ENCODE results near the gene CALCB.
"Not testable (repeated sequence)": the region's sequence is repeated elsewhere in the genome, so short reads cannot be mapped to it uniquely, and the experiment has no call there.

Gene CALCB

DNA sequence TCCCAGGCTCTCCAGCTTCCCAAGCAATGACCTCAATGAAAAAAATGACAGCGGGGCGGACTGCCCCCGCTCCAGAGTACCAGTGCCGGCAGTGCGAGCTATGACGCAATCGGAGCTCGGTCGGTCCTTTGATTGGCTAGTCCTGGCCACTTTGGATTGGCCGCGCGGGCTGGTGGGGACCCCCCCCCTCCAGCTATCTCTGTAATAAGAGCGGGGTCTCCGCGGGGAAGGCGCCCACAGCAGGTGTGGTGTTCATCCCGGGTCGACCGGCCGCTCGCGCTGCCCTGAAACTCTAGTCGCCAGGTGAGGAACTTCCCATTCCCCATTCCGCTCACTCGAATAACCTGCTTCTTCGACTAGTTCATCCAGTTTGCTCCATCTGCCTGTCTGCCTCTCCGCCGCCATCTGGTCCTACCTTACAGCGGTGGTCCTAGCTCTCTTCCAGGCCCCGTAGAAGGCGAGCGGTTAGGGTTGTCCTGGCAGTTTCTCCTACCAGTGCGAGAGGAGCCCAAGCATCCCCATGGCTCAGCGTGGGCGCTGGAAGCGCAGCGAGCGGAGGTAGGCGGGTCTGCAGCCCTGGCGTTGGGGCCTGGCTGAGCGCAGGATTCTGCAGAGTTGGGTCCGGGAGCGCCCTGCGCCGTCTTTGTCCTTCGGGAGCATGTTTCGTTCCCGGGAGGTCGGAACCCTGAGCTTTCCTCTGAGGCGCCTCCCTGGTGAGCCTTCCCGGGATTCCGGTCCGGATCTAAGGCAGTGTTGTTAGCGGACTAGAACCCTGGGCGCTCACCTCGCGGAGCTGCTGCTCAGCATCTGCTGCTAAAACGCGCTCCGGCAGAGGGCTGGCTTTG, at the start of gene CALCB:
Gene CALCB, plus strand, starts transcription at position 233 of the 845 bp plus-strand sequence. CDS start 1,126 bp downstream, outside the sequence.
- DNase-seq = peak; percentile 60

GRCh38 chr11:15027011-15027410, 46.4 kb upstream of the CALCB start:
- no peak for DNase-seq

- no peak for DNase-seq
Observed at GRCh38 chr11:15027956-15028355, 45.4 kb upstream of the CALCB start.

DNA sequence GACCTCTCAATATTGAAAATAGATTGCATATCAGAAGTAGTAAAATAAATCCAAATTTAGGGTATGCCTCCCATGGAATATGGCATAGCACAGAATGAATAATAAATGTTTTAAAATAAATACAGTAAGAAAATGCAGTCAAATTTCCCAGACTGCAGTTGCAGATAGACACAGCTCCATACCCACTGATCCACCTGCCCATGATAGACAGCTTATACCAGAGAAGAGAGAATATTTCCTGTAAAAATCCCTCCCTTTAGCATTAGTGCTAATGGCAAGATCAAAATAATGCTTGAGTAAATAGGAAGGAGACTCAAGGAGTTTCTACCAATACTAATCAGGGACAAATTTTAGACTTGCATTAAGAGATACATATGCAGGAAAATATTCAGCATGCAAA, 45.0 kb upstream of the CALCB start:
- DNase-seq = no peak

DNA sequence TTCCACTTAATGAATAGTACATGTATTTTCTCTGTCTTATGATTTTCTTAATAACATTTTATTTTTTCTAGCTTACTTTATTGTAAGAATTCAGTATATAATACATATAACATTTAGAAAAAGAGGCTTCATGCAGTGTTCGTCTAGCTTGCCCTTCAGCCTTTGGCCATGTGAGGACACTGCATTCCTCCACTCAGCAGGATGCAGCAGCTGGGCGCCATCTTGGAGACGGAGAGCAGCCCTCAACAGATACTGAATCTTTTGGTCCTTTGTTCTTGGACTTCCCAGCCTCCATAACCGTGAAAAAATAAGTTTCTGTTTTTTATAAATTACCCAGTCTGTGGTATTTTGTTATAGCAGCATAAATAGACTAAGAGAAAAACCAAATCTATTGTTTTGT, 41.4 kb upstream of the CALCB start:
- DNase-seq = not testable (repeated sequence)

DNA sequence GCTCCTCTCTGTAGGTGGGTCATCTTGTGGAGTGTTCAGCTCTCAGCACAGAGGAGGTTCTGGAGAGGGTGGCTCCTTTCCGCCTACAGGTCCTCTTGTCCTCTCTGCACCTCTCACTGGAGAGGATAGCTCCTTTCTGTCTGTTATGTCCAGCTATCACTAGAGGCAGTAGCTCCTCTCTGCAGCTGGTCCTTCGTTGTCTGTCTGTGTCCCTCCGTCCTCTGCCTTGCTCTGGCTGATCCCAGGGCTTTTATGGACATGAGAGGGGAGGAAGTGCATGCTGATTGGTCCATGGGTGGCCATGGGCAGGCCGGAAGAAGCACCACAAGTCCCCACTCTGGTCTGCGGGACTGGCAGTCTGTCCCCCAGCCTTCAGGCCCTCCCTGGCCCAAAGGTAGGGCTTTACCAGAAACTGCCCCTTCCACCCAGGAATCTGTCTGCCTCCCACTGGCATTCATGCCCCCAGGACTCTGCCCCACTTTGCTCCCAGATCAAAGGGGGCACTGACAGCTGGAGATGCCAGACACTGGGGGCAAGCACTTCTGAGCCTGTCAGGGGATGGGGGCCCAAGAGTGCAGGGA, 38.6 kb upstream of the CALCB start:
- DNase-seq = no peak

- no peak for DNase-seq
Observed at GRCh38 chr11:15035283-15035682, 38.1 kb upstream of the CALCB start.

DNA sequence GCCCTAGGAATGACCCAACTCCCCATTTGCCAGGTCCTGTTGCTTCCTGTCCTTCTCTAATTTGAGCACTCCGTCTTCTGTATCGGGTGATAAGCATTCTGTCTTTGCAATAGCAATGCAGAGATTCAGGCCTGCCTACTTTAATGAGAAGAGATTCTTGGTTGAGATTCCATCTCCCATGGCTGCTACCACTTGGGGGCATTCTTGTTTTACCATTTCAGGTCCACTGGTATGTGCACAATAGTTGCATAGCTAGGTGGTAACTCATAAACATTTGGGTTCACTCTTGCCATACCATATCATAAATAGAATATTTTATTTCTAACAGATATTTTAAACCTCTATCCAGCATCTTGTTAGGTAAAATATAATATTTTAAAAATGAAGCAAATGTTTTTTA, 34.4 kb upstream of the CALCB start:
- peak; percentile 11 for DNase-seq

DNA sequence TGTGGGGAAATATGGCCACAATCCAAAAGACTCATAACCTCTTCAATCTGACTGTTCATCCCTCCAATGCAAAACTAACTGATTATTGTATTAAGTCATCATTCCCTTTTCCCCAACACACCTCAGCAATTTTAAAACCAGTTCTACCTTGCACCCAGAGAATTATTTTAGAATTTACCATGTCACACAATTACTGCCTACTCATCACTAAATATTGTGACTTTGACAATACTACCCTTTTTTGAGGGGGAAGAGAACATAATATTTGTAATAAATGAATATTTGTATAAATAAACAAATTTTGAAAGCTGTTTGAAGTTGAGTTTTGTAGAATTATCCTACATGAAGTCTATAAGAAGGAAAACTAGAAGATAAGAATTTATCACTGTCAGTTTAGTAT, 28.2 kb upstream of the CALCB start:
- no peak for DNase-seq

DNA sequence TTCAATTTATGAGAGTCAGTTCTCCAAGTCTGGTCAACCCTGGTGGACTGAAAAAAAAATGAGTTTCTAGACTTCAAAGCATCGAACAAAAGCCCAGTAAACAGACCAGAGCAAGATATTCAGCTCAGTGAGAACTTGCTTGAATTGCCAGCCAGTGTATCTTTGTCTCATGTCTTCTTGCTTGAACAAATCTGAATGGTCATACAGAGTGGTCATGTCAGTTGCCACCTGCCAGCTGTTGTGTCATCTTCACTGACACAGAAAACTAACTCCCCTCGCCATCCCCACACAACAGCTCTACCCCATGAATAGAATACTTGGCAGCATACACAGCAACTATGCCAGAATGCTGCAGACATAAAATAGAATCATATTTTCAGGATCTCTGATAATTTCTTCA, 27.5 kb upstream of the CALCB start:
- no peak for DNase-seq

GRCh38 chr11:15046673-15047072, 26.7 kb upstream of the CALCB start:
- not testable (repeated sequence) for DNase-seq

- DNase-seq = no peak
Observed at GRCh38 chr11:15048616-15049015, 24.8 kb upstream of the CALCB start.

- no peak for DNase-seq
Observed at GRCh38 chr11:15053191-15053685, 20.2 kb upstream of the CALCB start.

- no peak for DNase-seq
Observed at GRCh38 chr11:15055620-15056356, 17.6 kb upstream of the CALCB start.

- DNase-seq = no peak
Observed at GRCh38 chr11:15057329-15057728, 16.1 kb upstream of the CALCB start.

- DNase-seq = no peak
Observed at GRCh38 chr11:15059132-15059915, 14.1 kb upstream of the CALCB start.

- DNase-seq = no peak
Observed at GRCh38 chr11:15062599-15062998, 10.8 kb upstream of the CALCB start.

DNA sequence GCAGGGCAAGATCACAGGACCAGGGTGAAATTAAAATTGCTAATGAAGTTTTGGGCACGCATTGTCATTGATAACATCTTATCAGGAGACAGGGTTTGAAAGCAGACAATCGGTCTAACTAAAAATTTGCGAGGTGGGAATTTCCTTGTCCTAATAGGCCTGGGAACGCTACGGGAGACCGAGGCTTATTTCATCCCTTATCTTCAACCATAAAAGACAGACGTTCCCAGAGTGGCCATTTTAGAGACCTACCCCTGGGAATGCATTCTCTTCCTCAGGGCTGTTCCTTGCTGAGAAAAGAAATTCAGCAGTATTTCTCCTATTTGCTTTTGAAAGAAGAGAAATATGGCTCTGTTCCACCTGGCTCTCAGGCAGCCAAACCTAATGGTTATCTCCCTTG, 3.6 kb upstream of the CALCB start:
- not testable (repeated sequence) for DNase-seq

DNA sequence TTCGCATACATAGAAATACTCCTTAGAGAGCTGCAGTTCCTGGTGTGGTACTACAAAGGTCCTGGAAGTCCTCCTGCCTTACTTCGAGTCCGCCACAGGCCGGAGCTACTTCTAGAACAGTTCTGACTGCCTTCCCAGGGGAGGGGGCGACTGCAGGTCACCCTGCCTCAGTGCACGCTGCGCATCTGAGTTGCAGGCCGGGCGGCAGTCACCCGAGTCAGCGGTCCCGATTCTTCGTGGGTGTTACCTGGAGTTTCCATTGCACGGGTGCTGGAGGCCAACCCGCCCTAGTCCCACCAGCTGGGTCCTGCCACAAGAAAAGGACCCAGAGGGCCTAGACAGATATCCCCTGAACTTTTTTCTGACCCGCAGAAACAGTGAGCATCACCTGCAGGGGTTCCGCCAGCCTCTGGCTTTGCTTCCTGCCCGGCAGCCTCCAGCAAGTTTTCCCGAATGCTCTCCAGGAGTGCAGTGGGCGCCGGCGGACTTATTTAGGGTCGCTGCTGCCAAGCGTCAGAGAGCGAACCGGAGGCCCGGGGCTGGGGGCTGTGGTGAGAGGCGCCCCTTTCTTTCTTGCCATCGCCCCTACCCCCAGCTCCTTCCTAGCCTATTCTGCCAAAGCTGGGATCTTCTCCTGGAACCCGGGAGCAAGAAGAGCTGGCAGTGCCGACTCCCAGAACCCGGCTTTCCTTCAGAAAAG, 1.7 kb upstream of the CALCB start:
- no peak for DNase-seq

DNA sequence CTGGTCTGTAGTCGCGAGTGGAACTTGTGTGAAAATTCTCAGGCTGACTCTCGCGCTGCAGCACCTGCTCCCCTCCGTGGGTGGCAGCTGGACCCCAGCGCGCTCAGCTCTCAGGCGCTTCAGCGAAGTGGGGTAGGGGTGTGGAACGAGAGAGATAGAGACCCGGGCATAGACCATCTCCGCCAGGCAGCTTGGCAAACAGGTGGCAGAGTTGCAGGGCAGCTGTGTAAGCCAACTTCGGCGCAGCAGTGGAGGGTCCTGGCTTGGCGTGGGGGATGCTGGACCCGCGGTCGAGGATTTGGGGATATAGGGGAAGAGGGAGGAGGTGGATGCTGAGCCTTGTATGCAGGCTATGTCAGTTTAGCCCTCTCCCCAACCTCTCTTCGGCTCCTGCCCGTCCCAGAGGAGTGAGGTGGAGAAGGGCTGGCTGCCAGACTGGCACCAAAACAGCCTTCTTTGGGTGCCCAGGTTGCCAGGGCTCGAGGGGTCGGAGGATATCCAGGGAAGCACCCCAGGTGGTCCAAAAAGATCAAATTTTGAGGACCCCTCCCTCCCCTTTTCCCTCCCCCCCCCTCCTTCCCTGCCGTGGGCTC, 746 bp upstream of the CALCB start:
- no peak for DNase-seq

Data from NCI-H1092 treated with DMSO at 0.1 percent for 48 hours (cell line).